WERI-Rb-1 (cell line): ENCODE data around the gene PLA2G2D.

Experiments
- DNase-seq: peaks from one replicate; pipeline ENCODE4 v3.0.0-alpha.2; 2020
- H3K27ac ChIP-seq: fragments of 250-450 bp; sonication (Bioruptor Pico); 2 replicates; pipeline ENCODE4 v1.5.1; 2020; ENCODE audit warnings: mild to moderate bottlenecking, moderate library complexity
- H3K27me3 ChIP-seq: fragments of 250-450 bp; sonication (Bioruptor Pico); 2 replicates; pipeline ENCODE4 v1.5.1; 2021; ENCODE audit warnings: mild to moderate bottlenecking, low read depth, moderate library complexity; ENCODE audit not compliant: insufficient read depth, severe bottlenecking
- H3K36me3 ChIP-seq: fragments of 250-450 bp; sonication (Bioruptor Pico); 2 replicates; pipeline ENCODE4 v1.5.1; 2020; ENCODE audit warnings: mild to moderate bottlenecking, moderate library complexity
- H3K4me3 ChIP-seq: 2 replicates; pipeline ENCODE4 v1.5.1; 2011; ENCODE audit warnings: low read depth, mild to moderate bottlenecking, control low read depth, low read length
- H3K9me3 ChIP-seq: fragments of 250-450 bp; sonication (Bioruptor Pico); 2 replicates; pipeline ENCODE4 v1.5.1; 2021; ENCODE audit warnings: mild to moderate bottlenecking, moderate library complexity; ENCODE audit not compliant: severe bottlenecking
- TF ChIP-seq, protein P1 (sequence below): IDR thresholded peaks from 2 replicates; pipeline ENCODE4 v1.5.1; 2011; ENCODE audit warnings: low read depth, mild to moderate bottlenecking, control low read depth, inconsistent platforms, low read length

PLA2G2D gene

DNA sequence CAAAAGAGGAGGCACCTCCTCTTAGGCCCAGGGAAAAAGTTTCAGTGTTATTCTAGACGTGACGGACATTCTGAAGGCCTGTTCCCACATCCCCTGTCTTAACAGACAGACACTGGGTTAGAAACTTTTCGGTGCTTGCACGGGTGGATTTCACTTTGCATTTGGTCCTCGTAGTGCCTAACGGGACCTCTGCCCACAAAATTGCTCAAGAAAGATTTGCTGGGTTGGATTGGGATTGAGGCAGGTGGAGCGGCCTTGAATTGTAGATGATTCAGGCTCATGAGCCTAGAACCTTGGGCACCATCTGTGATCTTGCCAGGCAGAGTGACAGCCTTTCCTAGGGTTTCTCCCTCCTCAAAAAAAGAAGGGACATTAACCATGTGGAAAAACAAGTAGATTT lies 46.6 kb downstream of the PLA2G2D start:
- Histone ChIP-seq H3K9me3 (no peaks in the 10 kb centered on the region), H3K4me3 (no peak overlapping the region), H3K27ac (no peak overlapping the region), H3K36me3 (no peaks in the 10 kb centered on the region), H3K27me3 (no peaks in the 10 kb centered on the region)
- TF ChIP-seq, protein P1, sequence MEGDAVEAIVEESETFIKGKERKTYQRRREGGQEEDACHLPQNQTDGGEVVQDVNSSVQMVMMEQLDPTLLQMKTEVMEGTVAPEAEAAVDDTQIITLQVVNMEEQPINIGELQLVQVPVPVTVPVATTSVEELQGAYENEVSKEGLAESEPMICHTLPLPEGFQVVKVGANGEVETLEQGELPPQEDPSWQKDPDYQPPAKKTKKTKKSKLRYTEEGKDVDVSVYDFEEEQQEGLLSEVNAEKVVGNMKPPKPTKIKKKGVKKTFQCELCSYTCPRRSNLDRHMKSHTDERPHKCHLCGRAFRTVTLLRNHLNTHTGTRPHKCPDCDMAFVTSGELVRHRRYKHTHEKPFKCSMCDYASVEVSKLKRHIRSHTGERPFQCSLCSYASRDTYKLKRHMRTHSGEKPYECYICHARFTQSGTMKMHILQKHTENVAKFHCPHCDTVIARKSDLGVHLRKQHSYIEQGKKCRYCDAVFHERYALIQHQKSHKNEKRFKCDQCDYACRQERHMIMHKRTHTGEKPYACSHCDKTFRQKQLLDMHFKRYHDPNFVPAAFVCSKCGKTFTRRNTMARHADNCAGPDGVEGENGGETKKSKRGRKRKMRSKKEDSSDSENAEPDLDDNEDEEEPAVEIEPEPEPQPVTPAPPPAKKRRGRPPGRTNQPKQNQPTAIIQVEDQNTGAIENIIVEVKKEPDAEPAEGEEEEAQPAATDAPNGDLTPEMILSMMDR, result no peak
- DNase-seq, result no peak

DNA sequence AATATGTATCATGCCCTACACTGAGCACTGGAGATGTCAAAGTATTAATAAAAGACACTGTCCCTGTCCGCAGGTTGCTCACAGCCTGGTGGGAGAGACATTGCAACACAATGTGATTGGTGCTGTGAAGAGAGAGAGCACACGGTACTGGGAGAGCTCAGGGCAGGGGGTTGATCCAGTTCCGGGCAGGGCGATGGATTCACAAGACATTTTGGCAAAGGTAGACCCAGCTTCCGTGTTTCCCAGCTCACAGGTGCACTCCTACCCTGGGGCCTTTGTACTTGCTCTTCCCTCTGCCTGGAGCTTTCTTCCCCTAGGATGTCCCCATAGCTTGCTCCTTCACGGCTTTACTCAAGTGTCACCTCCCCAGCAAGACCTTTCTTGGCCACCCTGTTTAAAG lies 47.9 kb downstream of the PLA2G2D start:
- TF ChIP-seq, protein P1, result no peak
- DNase-seq, result no peak
- H3K4me3 ChIP-seq, result no peak overlapping the region

DNA sequence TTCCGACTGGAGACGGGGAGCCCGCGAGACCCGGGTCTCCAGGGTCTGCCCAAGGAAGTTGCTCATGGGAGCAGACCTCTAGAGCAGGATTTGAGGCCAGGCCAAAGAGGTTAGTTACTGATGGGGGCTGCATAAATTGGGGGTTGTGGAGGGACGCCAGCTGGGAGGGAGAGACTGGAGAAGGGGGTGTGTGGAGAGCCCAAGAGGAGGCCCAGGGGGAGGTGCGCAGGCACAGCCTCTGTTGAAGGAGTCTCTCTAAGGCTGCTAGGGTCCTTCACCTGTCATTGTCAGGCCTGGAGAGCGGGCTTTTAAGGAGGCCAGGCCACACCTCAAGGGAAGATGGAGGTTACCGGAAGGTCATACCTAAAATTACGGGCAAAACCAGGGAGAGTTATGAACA lies 49.0 kb downstream of the PLA2G2D start:
- no peak overlapping the region for H3K27ac ChIP-seq
- H3K9me3 ChIP-seq, result no peaks in the 10 kb centered on the region
- no peaks in the 10 kb centered on the region for H3K27me3 ChIP-seq
- H3K4me3 ChIP-seq, result no peak overlapping the region
- TF ChIP-seq, protein P1, result no peak
- H3K36me3 ChIP-seq, result no peaks in the 10 kb centered on the region
- DNase-seq, result no peak

More for the DNA sequence above, 47.9 kb downstream of the PLA2G2D start:
- Histone ChIP-seq H3K9me3 (no peaks in the 10 kb centered on the region), H3K27ac (no peak overlapping the region), H3K27me3 (no peaks in the 10 kb centered on the region), H3K36me3 (no peaks in the 10 kb centered on the region)

DNA sequence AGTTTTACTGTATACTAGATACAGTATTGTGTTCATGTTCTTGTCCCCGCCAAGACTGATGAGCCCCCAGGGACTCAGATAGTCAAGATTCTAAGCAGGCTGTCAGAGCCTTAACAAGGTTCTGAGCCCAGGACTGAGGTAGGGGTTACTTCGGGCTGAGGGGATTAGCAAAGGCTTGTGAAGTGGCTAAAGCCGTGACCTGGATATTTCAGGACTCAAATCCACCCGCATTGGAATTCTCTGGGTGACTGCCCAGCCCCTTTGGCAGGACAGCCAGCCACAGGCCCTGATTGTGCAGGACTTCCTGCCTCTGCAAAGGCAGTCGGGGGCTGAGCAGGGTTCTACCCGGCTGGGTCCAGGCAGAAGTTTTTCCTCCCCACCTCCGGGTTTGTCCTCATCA lies 49.5 kb downstream of the PLA2G2D start, which contains the start of gene PLA2G5:
Gene PLA2G5, plus strand, starts transcription at position 321 of the 400 bp plus-strand sequence. CDS start 14,637 bp downstream, outside the sequence.
- H3K4me3 ChIP-seq, result no peak within 1 kb of the TSS
- H3K27ac ChIP-seq, result no peak within 1 kb of the TSS
- TF ChIP-seq, protein P1, result no peak
- no peaks in the 10 kb centered on the region for H3K36me3 ChIP-seq
- peak; percentile 78 for DNase-seq
- no peaks in the 10 kb centered on the region for H3K27me3 ChIP-seq
- no peaks in the 10 kb centered on the region for H3K9me3 ChIP-seq

DNA sequence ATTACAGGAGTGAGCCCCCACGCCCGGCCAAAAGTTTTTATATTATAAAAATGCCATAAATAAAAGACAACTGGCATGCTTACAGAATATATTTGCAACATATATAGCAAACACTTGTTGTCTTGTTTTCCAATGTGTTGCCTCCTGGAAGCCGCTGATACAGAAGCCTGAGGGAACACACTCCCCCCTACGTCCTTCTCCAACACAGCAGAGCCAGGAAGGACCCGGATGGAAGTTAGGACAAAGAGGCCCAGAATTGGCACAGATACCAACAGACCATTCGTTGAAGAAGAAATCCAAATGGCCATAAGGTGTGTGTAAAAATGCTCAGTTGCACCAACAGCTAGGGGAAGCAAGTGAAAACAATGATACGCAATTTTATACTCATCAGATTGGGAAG lies 50.6 kb downstream of the PLA2G2D start:
- H3K36me3 ChIP-seq, result no peaks in the 10 kb centered on the region
- H3K9me3 ChIP-seq, result no peaks in the 10 kb centered on the region
- DNase-seq, result no peak
- TF ChIP-seq, protein P1, result no peak
- H3K4me3 ChIP-seq, result no peak overlapping the region
- H3K27ac ChIP-seq, result no peak overlapping the region
- H3K27me3 ChIP-seq, result no peaks in the 10 kb centered on the region

DNA sequence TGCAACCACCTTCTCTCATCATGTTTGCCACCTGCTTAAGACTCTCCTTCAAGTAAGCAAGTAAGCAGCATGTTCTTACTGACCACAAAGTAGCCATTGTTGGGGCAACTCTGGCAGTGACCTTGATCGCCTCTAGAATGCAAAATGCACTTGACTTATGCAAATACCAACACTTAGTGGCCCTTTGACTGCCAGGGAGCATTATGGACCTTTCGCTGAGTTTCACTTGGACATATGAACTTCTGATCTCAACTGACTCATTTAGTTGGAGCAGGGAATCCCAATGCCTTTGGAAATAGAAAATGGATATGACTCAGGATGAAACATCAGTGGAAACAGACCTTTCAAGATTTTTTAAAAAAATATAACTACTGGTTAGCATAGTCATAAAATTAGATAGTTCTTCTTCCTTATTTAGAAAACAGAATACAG lies 55.5 kb downstream of the PLA2G2D start:
- no peaks in the 10 kb centered on the region for H3K27me3 ChIP-seq
- H3K9me3 ChIP-seq, result no peaks in the 10 kb centered on the region
- no peak overlapping the region for H3K4me3 ChIP-seq
- TF ChIP-seq, protein P1, result no peak
- DNase-seq, result no peak
- no peak overlapping the region for H3K27ac ChIP-seq
- no peaks in the 10 kb centered on the region for H3K36me3 ChIP-seq
